DMS 273 (cell line): ENCODE measurements around the gene GSPT1.
"Not testable (repeated sequence)": the region's sequence is repeated elsewhere in the genome, so short reads cannot be mapped to it uniquely, and the experiment has no call there.

Experiments used
- DNase-seq: peaks from one replicate; lab custom pipeline; 2025; ENCODE audit not compliant: unreplicated experiment; lab: John Stamatoyannopoulos, UW

GSPT1 gene

DNA sequence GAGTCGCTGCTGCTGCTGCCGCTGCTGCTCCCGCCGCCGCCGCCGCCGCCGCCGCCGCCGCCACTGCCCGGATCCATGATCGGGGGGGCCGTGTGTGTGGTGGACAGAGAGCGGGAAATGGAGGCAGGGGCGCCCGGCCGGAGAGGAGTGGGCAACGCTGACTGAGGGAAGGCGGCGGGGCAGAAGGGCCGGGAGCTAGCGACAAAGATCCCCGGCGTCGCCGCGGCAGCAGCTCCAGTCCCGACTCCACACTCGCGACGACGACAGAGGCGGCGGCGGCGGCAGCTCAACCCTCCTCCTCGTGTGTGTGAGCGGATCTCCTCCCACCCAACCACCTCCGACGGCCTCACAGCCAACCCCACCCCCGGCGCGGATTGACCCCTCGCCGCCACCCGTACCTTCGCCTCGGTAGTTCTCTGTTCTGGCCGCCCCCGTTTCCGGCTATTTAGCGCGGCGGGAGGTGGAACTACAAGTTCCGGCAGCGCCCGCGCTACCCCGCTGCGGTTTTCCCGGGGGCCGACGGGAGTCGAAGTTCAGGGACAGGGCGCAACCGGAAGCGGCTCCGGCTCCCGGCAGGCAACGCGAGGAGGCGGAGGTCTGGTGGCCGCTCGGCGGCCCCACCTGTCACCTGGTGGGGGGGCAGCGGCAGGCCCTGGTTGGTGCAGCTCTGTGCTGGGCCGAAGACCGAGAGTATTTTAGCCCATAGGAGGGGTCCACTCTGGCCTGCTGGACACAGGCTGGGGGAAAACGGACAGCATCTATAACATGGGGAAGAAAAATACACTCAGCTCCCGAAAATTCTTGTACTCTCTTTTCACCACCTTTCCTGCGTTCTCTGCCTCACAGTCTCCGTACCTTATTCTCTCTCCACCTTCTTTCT lies at the start of gene GSPT1:
Gene GSPT1 (minus strand): TSS at position 313 of the 880 bp plus-strand sequence. CDS start 236 bp downstream, at position 77.
- peak; percentile 99 for DNase-seq

DNA sequence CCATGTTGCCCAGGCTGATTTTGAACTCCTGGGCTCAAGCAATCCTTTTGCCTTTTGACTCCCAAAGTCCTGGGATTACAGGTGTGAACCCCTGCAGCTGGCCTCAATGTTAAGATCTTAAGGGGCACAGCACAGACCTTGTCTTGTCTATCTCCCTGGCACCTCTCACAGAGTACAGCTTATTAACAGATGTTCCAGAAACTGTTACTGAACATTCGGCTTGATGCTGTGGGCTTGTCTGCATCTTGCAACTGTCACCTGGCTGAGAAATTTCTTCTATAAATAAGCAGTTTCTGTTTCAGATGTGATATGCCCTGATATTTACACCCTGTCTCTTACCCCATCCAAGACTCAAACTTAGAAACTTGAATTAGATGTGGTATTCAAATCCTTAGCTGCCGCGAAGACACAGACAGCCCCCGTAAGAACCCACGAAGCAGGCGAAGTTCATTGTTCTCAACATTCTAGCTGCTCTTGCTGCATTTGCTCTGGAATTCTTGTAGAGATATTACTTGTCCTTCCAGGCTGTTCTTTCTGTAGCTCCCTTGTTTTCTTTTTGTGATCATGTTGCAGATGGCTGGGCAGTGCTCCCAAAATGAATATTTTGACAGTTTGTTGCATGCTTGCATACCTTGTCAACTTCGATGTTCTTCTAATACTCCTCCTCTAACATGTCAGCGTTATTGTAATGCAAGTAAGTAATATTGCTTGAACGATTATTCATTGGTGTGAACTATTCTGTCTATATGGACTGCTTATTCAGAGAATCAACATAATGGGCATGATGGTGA lies 49.2 kb upstream of the GSPT1 start, which contains the start of gene TNFRSF17:
Gene TNFRSF17 (plus strand): TSS at position 450 of the 791 bp plus-strand sequence. CDS start 115 bp downstream, at position 565.
- DNase-seq = no peak

DNA sequence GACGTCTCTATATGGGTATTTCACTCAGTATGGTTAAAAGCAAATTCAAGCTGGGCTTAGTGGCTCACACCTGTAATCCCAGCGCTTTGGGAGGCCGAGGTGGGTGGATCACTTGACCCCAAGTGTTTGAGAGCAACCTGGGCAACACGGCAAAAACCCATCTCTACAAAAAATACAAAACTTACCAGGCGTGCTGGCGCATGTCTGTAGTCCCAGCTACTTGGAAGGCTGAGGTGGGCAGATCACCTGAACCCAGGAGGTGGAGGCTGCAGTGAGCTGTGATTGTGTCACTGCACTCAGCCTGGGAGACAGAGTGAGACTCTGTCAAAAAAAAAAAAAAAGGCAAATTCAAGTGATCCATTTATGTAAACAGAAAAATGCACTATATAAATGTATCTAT lies 48.0 kb upstream of the GSPT1 start:
- no peak for DNase-seq

DNA sequence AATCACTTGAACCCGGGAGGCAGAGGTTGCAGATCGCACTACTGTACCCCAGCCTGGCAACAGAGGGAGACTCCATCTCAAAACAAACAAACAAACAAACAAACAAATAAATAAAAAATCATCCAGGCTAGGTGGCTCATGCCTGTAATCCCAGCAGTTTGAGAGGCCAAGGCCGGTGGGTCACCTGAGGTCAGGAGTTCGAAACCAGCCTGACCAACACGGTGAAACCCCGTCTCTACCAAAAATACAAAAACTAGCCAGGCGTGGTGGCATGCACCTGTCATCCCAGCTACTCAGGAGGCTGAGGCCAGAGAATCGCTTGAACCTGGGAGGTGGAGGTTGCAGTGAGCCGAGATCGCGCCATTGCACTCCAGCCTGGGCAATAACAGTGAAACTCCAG lies 47.2 kb upstream of the GSPT1 start:
- not testable (repeated sequence) for DNase-seq

DNA sequence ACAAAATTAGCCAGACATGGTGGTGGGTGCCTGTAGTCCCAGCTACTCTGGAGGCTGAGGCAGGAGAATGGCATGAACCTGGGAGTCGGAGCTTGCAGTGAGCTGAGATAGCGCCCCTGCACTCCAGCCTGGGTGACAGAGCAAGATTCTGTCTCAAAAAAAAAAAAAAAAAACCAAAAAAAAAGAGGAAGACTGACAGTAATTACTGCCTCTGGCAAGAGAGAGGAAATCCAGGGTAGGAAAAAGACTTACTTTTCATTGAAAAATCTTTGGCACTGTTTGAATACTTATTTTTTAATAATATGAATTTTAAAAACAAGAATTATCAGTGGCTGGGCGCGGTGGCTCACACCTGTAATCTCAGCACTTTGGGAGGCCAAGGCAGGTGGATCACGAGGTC lies 46.7 kb upstream of the GSPT1 start:
- not testable (repeated sequence) for DNase-seq

DNA sequence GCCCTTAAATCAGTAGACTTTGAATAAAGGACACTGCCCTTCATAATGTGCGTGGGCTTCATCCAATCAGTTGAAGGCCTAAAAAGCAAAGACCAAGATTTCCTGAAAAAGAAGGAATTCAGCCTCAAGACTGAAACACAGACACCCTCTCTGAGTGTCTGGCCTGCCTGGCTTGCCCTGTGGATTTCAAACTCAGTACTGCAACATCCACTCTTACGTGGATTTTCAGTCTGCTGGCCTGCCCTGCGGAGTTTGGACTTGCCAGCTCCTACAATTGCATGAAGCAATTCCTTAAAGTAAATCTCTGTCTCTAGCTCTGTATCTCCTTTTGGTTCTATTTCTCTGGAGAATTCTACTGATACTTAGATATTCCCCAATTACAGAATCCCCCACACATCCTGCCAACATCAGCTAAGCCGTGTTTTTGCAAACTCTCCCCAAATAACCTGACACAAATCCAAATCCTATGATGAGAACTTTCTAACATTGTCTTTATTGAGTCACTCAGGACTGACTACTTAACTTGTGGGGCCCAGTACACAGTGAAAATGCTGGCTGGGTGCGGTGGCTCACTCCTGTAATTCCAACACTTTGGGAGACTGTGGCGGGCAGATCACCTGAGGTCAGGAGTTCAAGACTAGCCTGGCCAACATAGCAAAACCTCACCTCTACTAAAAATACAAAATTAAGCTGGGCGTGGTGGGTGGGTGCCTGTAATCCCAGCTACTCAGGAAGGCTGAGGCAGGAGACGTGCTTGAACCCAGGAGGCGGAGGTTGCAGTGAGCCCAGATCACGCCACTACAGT lies 42.0 kb upstream of the GSPT1 start:
- no peak for DNase-seq

DNA sequence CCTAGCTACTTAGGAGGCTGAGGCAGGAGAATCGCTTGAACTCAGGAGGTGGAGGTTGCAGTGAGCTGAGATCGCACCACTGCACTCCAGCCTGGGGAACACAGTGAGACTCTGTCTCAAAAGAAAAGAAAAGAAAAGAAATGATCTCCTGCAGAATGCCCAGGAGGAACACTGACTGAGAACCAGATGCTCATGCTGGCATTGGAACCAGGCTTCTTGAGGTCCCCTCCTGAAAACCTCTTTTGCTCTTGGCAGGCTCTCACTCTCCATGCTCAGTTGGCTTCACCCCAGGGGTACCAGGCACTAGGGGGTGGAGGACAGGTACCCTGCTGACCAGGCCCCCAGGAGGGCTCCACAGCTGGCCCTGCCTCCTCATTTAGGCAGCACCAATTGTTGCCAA lies 40.8 kb upstream of the GSPT1 start:
- DNase-seq = no peak

DNA sequence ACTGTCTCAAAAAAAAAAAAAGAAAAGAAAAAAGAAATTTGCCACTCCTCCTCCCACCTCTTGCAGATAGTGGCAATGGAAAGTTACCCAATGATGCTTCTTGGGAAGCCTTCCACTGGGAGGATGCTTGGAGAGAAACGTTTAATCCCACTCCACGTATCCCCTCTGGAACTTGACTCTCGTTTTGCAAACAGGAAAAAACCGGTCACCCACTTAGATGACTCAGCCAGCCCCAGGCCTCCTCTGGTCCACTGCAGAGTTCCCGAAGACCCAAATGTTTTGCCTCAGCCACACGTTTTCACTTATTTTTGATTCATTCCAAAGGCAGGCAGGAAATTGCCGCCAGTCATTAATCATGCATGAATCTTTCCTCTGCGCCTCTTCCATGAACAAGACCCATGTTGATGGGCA lies 40.0 kb upstream of the GSPT1 start:
- no peak for DNase-seq

DNA sequence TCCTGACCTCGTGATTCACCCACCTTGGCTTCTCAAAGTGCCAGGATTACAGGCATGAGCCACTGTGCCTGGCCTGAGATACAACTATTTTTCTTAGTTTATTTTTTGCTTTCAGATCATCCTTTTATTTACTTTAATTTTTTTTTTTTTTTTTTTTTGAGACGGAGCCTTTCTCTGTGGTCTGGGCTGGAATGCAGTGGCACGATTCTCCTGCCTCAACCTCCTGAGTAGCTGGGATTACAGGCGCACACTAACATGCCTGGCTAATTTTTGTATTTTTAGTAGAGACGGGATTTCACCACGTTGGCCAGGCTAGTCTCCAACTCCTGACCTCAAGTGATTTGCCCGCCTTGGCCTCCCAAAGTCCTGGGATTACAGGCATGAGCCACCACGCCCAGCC lies 37.8 kb upstream of the GSPT1 start:
- DNase-seq = not testable (repeated sequence)

DNA sequence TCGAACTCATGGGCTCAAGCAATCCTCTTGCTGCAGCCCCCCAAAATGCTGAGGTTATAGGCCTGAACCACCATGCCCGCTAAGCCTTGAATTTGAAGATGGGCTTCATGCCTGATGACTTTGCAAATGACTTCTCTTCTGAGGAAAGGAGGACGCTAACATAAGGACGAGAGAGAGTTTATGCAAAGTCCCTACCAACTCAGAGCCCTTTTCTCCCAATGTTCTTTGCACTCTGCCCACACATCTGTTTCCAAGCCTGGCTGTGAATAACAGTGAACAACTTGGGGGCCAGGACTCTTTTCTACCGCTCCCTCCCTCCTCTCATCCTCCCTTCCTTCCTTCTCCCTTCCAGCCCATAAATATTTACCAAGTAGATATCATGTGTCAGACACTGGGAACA lies 34.6 kb upstream of the GSPT1 start:
- DNase-seq = no peak

DNA sequence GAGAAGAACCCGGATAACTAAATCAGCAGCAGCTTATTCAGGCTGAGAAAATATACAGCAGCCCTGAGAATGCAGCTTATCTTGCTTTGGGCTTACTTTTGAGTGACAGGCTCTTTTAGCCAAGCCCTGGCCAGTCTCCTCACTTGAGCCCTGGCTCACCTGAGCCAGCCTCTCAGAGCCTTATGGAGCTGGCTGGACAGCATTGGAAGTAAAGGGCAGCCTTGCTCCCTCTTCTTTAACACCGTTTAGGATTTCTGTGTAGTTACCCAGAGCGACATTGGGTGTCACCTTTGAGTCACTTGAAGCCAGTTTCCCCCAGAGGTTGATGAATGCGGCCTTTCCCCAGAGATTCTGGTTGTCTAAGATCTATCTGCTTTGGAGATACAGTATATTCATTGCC lies 33.8 kb upstream of the GSPT1 start:
- peak; percentile 75 for DNase-seq

DNA sequence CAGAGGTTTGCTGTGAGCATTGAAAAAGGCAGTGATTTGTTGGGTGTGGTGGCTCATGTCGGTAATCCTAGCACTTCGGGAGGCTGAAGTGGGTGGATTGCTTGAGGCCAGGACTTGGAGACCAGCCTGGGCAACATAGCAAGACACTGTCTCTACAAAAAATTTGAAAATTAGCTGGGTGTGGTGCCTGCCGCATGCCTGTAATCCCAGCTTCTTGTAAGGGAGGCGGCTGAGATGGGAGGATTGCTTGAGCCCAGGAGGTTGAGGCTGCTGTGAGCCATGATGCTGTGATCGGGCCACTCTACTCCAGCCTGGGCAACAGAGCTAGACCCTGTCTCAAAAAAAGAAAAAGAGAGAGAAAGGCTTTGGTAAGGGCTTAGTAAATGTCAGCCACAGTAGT lies 33.1 kb upstream of the GSPT1 start:
- DNase-seq = no peak

DNA sequence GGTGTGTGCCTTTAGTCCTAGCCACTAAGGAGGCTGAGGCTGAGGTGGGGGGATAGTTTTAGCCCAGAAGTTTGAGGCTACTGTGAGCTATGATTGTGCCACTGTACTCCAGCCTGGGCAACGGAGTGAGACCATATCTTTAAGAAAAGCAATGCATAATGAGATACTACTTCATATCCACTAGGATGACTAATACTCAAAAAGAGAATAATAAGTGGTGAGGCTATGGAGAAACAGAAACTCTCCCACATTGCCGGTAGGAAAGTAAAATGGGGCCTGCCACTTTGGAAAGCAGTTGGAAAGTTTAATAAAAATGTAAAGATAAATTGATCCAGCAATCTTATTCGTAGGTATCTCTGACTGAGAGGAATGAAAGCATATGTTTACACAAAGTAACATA lies 30.7 kb upstream of the GSPT1 start:
- no peak for DNase-seq

DNA sequence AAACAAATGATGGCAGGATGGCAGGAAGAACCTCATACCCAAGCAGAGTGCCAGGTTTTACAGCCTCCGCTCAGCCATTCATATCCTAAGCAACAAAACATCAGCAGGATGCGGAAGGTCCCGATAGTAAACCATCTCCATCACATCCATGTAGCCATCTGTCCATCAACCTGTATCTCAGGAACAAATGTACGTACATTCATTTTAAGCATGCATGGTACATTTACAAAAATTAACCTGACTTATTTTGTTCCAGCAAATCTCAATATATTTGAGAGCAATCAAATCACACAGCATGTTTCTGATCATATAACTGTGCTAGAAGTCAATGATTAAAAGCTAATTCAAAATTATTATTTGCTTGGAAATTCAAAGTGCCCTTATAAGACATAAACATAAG lies 26.2 kb upstream of the GSPT1 start, which contains the start of gene NPIPB2:
Gene NPIPB2 (minus strand): TSS at position 101 of the 400 bp plus-strand sequence. CDS start 0 bp downstream, at position 101.
- DNase-seq = not testable (repeated sequence)

DNA sequence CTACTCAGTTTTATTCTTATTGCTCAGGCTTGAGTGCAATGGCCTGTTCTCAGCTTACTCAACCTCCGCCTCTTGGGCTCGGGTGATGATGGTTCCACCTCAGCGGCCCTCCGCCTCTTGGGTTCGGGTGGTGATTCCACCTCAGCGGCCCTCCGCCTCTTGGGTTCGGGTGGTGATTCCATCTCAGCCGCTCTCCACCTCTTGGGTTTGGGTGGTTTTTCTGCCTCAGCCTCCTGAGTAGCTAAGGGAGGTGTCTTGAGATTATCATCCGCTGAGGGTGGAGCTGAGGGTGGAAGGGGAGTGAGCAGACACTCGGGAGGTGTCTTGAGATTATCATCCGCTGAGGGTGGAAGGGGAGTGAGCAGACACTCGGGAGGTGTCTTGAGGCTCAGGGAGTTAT lies 11.6 kb upstream of the GSPT1 start:
- DNase-seq = not testable (repeated sequence)

DNA sequence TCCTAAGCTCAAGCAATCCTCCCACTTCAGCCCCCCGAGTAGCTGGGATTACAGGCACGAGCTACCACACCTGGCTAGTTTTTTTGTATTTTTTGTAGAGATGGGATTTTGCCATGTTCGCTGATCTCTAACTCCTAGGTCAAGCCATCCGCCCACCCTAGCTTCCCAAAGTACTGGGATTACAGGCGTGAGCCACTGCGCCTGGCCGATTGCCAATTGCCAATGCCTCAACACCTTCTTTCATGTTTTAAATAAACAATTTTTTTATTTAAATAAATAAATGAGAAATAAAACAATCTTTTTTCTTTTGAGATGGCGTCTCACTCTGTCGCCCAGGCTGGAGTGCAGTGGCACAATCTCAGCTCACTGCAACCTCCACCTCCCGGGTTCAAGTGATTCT lies 8.3 kb upstream of the GSPT1 start:
- not testable (repeated sequence) for DNase-seq

DNA sequence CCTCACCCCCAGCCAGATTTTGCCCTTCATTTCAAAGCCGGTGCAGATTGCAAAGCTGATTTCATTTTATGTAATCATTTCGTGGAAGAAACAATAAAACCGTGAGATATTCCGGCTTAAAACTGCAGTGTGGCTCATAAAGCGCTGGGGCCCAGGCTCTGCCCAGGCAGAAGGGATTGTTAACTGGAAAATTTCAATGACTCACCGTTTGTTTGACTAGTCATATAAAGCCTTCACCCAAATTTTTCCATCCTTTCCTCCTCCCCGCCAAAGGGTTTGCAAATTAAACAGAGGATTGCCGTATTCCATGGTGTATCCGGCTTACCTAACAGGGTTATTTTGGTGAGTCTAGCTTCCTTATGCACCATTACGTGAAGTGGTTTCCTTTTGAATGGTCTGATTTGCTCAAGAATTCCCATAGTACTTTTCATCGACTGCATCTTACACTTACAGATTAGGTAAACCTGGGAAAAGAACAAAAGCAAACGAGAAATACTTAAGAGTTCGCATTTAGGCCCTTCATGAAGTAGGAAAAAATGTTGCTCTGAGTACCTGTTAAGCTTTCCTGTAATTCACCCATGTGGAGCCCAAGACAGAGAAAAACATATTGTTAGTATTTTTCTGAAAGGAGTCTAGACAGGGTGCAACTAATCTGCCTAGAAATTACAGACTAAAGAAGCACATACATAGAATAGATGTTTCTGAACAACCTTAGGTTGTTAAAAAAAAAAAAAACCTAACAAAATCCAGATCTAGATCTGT lies 949 bp upstream of the GSPT1 start:
- no peak for DNase-seq

DNA sequence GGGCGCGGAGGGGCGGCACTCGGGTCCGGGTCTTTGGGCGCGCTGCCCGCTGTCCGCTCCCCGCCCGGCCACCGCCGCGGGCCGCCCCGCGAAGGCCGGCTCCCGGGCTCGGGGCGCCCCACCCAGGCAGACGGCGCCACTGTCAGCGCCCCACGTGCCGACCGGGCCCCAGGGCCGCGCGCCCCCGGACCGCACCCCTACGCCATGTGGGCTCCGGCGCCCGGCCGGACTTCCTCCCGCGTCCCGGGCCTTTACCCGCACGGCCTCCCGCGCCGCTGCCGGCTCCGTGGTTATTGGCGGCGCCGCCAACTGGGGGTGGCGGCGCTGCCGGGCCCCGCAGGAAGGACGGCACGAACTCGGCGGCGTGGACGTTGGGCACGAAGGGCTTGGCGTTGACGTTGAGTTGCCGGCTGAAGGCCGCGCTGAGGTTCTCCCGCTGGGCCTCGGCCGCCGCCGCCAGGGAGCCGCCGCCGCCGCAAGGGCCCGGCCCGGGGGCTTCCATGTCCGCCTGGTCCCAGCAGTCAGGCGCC lies 577 bp downstream of the GSPT1 start:
- DNase-seq = peak; percentile 68

DNA sequence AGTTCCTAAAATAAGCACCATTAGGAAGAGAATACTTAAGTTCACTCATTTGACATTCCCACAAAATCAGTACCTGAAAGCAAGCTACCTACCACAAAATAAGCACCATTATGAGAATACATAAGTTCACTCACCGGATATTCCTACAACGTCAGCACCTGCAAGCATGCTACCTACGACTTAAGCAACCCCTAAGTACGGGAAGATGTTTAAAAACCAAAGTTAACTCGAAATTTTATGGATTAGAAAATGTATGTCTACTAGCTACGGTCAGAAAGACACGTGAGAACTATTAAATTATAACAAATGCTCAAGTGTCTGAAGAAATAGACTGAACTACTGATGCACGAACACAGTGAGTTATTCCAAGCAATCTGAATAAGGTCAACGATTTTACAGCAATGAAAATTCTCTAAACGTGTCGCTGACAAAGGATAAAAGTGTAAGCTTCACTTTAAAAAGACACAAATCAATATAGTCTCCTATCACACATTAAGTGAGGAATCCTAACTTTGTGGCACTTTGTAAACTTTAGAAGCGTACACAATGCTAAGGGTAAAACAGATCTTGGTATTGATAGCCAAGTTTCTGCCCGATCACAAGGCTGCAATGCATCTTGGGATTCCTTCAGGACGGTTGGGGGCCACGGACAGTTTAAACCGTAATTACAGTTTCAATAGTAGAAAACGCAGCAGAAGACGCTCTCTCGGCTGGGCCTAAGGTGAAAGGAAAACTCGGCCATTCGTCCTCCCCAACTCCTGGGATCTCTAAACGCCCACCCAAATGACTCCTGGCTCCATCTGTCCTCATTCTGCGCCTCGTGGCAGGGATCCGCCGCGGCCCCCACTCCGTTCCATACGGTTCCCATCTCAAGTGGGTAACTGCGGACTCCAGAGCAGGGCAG lies 1.3 kb downstream of the GSPT1 start:
- peak; percentile 68 for DNase-seq
